ENCODE measurements around the gene BMF.
"Not testable (repeated sequence)": the region's sequence is repeated elsewhere in the genome, so short reads cannot be mapped to it uniquely, and the experiment has no call there.

Gene BMF

GRCh38 chr15:40128766-40129660, 20.3 kb upstream of the BMF start:
- DNase-seq (ENCODE audit: low spot score), result no peak

DNA sequence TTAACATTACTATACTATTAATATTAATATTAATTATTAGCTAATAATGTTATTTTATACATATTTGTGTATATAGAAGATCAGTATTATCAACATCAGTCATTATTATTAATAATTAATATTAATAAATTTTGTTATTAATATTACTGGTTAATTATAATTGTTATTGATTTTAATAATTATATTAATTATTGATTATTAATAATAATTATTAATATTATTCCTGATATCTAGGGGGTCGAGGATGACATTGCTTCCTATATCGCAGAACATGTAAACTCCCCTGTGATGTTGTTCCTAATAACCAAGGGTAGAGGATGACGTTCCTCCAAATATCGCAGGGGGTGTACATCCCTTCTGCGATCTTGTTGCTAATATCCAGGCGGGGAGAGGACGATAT, 17.3 kb upstream of the BMF start:
- no peak for DNase-seq (ENCODE audit: low spot score)

DNA sequence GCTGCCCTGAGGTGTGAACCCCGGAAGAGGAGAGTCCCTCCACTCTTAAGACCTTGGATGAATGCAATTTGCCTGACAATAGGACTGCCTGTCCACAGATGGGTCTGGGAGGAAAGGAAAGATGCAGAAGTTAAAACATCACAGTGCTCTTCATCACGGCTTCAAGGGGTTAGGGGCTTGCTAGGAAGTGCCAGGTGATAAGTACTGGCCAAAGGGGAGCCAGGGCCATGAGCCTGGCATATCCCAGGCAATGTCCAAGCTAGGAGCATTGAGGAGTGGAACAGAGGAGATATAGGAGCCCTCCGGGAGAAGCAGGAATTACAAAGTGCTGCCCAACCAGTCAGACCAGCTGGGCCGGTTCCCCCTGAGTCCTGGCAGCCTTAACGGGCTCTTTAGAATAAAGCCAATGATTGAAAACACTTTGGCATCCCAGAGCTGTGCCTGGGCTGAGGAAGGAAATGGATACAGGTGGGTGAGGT, 16.2 kb upstream of the BMF start:
- DNase-seq (ENCODE audit: low spot score), result not testable (repeated sequence)

DNA sequence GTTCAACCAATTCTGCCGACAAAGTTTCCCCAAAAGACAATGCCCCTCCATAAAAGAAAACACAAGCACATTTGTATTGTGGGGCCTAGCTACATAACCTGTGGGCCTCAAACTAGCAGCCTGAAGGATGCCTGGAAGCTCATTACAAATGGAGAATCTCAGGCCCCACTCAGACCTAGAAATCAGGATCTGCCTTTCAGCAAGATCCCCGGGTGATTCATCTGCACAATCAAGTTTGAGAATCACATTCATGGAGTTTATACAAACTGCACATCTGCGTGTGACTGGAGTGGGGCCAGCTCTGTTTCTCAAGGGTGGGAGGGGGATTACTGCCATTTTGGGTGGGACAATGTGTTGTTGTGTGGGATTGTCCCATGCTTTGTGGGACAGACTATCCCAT, 15.7 kb upstream of the BMF start:
- not testable (repeated sequence) for DNase-seq (ENCODE audit: low spot score)

GRCh38 chr15:40123863-40124262, 15.2 kb upstream of the BMF start:
- DNase-seq (ENCODE audit: low spot score), result not testable (repeated sequence)

DNA sequence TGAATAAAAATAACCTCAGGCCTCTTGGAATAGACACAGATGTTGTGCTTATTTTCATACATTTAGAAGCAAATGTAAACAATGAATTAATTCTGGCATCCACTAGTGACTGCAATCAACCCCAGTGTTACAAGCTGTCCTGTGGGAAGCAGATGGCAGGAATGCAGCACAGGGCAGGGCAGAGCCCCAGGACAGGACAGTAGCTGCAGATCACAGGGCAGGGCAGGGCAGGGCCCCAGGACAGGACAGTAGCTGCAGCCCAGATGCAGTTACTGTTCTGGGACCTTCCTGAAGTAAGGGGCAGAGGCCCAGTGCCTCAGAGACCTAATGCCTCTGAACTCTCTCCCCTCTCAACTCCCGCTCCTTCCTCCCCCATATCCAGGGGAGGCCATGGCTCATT, 14.3 kb upstream of the BMF start:
- DNase-seq (ENCODE audit: low spot score), result not testable (repeated sequence)

- no peak for DNase-seq (ENCODE audit: low spot score)
Measured at GRCh38 chr15:40121911-40122638, 13.4 kb upstream of the BMF start.

DNA sequence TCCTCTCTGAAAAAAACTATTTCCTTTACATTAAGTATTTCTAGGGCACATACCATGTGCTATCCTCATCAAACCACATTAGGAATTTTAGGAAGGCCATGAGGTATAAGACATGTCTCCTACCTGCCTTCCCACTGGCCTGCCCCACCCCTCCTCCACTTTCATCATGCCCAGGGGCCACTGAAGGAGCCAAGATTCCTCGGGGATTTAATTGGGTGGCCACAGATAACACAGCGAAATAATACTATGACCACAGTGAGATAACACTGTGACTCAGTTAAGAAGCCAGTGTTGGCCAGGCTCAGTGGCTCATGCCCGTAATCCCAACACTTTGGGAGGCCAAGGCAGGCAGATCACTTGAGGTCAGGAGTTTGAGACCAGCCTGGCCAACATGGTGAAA, 9.8 kb upstream of the BMF start:
- no peak for DNase-seq (ENCODE audit: low spot score)

GRCh38 chr15:40115670-40116093, 7.0 kb upstream of the BMF start:
- no peak for DNase-seq (ENCODE audit: low spot score)

- not testable (repeated sequence) for DNase-seq (ENCODE audit: low spot score)
Measured at GRCh38 chr15:40115106-40115505, 6.4 kb upstream of the BMF start.

DNA sequence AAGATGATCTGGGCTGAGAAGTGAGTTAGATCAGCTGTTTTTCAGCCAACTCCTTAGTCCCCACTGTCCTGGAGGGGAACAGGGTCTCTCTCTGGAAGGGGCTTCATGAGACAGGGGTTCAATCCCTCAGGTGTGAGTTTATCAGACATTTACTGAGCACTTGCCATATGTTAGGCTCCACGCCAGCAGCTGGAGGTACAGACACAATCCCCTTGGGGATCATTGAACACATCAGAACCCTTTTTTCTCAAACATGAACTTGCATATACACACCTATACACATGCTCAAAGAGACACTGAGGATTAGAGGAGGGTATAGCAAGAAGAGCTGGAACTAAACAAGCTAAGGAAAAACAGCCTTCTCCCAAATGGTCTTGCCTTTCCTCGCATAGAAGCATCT, 5.5 kb upstream of the BMF start:
- no peak for DNase-seq (ENCODE audit: low spot score)

GRCh38 chr15:40112789-40113188, 4.1 kb upstream of the BMF start:
- no peak for DNase-seq (ENCODE audit: low spot score)

DNA sequence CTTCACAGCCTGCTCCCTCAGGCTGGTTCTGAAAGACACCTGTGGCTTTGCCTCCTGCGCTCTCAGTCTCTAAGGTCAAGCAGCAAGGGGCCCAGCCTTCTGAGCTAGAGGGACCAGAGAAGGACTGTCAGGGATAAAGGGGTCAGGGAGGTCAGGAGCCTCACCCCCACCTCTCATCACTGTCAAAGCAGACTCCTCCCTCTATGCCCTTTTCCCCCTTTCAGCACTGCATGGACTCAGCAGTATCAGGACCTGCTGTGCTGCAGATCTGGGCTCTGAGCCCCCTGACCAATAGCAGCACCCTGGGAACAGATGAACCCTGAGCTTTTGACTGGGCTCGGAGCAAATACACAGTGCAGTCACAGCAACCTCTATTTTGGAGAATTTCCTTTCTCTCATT, 3.2 kb upstream of the BMF start:
- no peak for DNase-seq (ENCODE audit: low spot score)

DNA sequence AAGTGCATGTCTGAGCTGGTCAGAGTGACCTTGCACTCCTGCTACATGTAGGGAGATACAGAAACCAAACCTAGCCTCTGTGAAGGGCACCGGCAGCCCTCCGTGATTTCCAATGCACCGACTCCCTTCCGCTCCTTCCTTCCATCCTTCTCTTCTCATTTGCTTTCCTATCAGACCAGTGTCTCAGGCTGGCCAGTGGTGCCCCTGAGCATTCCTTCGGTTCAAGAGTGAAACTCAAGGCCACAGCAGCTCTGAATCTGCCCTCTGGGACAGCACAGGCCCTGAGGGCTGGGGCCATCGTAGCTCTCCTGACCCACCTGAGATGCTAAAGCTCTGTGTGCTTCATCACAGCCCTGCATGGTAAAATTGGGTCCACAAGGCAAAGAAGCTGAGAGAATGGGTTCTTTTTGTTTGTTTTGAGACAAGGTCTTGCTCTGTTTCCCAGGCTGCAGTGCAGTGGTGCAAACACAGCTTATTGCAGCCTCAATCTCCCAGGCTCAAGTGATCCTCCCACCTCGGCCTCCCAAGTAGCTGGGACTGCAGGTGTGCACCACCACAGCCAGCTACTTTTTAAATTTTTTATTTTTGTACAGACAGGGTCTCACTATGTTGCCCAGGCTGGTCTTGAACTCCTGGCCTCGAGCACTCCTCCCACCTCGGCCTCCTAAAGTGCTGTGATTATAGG, 2.3 kb upstream of the BMF start:
- DNase-seq (ENCODE audit: low spot score), result no peak

DNA sequence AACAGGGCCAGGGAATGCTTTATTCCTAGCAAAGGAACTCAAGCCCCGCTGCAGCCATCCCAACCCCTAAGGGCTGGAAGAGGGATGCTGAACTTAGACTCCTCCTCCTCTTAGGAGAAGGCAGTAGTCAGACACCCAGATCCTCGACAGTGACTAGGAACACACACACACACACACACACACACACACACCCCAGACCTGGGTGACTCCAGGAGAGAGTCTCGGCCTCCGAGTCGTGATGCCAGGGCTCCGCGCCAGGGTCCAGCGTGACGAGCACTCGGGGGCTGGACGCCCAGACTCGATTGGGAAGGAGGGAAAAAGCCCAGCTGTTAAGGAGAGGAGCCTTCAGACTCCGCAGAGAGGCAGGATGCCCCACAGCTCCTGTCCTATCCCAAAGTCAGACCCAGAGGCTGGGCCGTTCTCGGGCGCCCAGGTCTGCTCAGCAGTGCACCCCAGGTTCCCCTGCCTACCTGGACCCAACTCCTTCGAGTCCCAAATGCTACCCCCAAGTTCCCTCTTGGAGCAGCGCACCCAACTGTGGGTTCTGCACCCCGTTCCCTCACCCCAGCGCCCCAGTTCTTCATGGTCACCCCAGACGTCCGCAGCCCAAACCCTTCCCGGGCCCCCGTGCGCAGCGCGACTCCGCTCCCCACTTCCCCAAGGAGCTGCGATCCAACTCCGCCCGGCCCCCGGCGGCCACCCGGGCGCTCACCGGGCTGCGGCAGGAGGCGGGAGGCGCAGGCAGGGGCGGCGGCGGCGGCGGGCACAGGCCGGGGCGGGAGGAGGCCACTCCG, 421 bp downstream of the BMF start:
- DNase-seq (ENCODE audit: low spot score), result no peak

DNA sequence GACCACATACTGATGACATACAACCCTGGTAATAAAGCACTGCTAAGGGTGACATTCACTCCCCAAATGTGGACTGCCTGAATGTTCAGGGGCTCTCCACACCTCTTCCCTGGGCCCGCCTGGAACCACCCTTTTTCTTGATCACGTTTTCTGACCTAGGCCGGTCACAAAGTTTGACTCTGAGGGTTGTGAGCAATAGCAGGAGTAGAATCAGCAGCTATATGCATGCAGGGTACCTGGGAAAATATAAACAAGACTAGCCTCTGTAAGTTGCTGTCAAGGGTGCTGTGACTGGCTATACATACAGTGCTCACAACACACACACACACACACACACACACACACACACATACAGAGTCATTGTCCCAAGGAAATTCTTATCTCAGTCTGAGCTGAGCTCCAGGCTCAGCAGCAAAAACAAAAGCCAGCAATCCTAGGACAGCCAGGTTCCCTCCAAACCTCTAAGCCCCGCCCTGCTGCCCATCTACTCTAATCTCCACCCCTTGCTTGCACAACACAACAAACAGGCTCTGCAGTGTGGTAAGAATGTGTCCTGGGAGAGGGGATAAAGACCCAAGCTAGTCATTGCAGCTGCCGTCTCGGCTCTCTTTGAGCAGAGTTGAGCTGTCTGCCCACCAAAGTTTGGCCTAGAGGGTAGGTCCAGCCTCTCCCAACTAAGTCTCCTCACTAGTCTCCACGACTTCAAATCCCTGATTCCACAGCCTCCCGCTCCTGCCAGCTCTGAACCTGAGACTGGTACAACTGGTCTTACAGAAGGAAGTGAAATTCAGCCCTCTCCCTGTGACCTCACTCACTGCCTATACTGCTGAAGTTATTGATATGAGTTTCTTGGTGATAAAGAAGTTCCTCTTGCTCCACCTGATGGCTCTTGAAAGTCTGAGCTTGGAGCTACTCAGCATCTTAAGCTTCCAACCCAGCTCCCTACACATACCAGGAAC, 2.2 kb downstream of the BMF start:
- no peak for DNase-seq (ENCODE audit: low spot score)

- DNase-seq (ENCODE audit: low spot score), result no peak
Measured at GRCh38 chr15:40105517-40106202, 3.0 kb downstream of the BMF start.

- peak; percentile 89 for DNase-seq (ENCODE audit: low spot score)
Measured at GRCh38 chr15:40104865-40105516, 3.7 kb downstream of the BMF start.

DNA sequence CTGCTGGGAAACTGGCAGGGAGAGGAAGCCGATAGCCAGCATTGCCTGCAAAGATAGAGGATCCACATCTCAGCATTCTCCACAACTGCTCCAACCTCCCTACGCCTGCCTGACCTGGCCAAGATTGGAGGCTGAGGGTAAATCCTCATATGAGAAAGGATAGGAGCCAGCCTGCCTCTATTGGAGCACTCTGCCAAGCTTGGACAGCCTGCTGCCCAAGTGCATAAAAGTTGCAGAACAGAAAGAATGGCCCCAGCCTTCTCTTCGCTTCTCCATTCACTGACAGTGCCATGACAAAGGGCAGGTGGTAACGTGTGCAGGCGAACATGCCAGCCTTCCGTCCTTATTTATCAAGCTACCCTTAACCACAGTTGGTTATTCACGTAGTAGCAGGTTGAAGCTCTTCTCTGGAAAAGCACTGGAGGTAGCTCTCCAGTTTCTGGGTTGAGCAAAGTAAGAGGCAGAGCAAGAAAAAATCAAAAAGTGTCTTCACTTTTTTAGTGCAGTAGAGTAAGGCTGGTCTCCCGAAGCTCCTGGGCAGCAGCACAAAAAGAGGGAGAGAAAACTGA, 4.3 kb downstream of the BMF start:
- no peak for DNase-seq (ENCODE audit: low spot score)
